Measurements from ENCODE around the gene MTFP1. TPM values are rescaled to one million over a fixed set of nuclear protein-coding genes. Genes with fewer than 3 reads are reported as not detected.
"Not testable (repeated sequence)": the region's sequence is repeated elsewhere in the genome, so short reads cannot be mapped to it uniquely, and the experiment has no call there.

Gene MTFP1
- total RNA-seq, 2 donors from 2014 or later, result 42.4 to 51.3 TPM

DNA sequence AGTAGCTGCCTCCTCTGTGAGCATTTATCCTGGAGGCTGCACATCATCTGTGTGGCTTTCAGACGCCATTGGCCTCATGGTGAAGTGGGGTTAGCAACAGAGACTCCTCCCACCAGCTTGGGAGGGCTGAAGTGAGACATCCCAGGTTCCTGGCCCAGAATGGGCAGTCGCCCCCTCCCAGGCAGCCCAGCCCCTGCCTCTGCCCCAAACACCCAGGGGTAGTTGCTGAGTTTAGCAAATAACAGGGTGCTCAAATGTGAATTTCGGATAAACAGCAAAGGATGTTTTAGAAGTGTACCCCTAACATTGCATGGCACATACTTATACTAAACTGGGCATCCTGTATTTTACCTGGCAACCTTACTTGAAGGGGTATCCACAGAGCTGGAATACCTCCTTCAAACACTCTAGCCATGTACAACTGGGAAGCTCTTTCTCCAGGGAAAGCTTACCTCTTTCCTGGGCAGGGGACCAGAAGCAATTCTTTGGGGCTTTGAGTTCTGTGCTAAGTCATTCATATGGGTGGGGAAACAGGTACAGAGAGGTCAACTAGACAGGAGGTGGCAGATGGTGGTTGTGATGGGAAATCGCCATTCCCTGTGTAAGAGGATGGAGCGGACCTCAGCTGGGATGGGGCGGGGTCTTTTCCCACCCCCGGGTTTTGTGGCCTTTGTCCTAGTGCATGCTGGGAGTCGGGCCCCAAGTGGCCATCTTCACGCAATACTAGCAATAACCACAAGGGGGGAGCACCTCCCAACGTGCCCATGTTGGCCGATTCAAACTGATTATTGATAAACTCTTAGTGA is 19.3 kb downstream of the MTFP1 start:
- ATAC-seq (replicated peaks), result peak; percentile 67
- Mint-ChIP-seq H3K4me1 (peaks cover 6% of the 10 kb centered on the region), H3K9me3 (no peaks in the 10 kb centered on the region), H3K4me3 (no peak overlapping the region), H3K36me3 (ENCODE audit: low read depth) (peaks cover 6% of the 10 kb centered on the region), H3K27me3 (peaks cover 24% of the 10 kb centered on the region), H3K27ac (no peak overlapping the region)

DNA sequence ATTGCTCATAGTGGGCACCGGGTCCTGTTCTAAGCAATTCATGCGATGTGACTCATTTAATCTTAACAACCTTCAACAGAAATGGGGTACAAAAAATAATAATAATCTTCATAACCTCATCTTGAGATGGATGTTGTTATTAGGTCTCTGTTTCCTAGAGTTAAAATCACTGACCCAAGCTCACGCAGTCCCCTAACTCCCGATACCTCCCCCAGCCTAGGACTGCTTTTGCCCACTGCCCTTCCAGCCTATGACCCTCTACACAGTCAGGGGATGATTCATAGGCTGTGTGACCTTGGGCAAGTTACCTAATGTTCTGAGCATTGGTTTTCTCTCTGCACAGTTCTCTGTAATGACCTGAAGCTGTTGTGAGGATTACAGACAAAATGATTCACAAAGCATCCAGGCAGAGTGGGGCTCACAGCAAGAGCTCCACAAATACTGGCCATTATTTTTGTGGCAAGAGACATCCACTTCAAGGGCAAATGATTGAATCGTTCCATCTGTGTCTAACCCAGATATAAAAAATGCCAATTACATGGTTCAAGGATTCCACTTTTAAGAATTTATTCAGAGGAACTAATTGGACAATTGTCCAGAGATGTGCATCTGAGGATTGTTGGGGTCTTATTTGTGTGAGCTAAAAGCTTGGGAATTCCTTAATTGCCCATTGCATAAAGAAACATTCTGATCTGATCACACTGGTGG is 20.0 kb downstream of the MTFP1 start:
- Mint-ChIP-seq H3K9me3 (no peaks in the 10 kb centered on the region), H3K27ac (no peak overlapping the region), H3K36me3 (ENCODE audit: low read depth) (peaks cover 6% of the 10 kb centered on the region), H3K4me1 (peaks cover 6% of the 10 kb centered on the region), H3K4me3 (no peak overlapping the region), H3K27me3 (peaks cover 17% of the 10 kb centered on the region)
- no peak for ATAC-seq (replicated peaks)

DNA sequence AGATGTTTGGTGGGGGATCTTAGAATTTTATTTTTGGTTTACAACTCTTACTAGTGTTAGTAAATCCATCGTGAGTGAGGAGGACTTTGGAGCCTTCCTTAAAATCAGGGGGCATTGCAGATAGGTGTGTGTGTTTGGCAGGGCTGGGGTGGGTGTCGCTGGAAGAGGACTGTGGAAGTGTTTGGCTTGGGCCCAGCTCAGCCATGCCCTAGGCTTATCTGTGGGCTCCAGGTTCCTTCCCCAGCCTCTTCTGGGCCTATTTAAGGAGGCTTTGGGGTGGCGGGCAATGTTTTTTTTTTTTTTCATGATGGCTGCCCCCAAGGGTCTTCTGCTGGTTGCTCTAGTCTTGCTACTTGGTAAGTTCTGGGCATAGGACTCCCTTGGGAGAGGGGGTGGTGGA is 22.1 kb downstream of the MTFP1 start:
- H3K36me3 Mint-ChIP-seq (ENCODE audit: low read depth), result peaks cover 1% of the 10 kb centered on the region
- no peak for ATAC-seq (replicated peaks)
- H3K27ac Mint-ChIP-seq, result no peak overlapping the region
- H3K9me3 Mint-ChIP-seq, result no peaks in the 10 kb centered on the region
- H3K4me3 Mint-ChIP-seq, result no peak overlapping the region
- H3K4me1 Mint-ChIP-seq, result no peaks in the 10 kb centered on the region
- peaks cover 25% of the 10 kb centered on the region for H3K27me3 Mint-ChIP-seq

DNA sequence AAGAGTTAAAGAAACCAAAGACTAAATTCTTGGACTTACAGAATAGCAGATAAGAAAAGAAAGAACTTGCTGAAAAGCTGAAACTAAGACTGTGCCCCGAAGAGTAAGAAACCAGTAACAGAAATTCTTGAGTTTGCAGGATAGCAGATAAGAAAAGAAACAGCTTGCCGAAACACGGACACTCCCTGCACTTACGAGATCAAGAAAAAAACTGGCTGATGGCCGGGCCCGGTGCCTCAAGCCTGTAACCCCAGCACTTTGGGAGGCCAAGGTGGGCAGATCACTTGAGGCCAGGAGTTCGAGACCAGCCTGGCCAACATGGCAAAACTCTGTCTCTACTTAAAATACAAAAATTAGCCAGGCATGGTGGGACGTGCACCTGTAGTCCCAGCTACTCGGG is 25.9 kb downstream of the MTFP1 start:
- H3K36me3 Mint-ChIP-seq (ENCODE audit: low read depth); H3K4me1 Mint-ChIP-seq; H3K27ac Mint-ChIP-seq; H3K9me3 Mint-ChIP-seq; ATAC-seq (replicated peaks); H3K4me3 Mint-ChIP-seq: not testable (repeated sequence)
- peaks cover 16% of the 10 kb centered on the region for H3K27me3 Mint-ChIP-seq

DNA sequence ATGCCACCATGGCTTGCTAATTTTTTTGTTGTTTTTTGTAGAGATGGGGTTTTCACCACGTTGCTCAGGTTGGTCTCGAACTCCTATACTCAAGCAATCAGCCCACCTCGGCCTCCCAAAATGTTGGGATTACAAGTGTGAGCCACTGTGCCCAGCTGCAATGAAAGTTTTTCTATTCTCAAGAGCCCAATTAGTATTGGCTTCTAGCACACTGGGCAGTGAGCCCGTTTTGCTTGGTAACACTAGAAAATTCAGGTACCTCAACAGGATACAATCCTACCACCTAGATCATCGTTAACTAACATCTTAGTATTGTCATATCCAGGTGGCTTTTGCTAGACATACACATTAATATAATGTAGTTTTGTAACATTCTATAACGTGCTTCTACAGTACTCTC is 27.3 kb downstream of the MTFP1 start:
- H3K27me3 Mint-ChIP-seq, result peaks cover 13% of the 10 kb centered on the region
- H3K27ac Mint-ChIP-seq, result no peak overlapping the region
- H3K4me1 Mint-ChIP-seq, result no peaks in the 10 kb centered on the region
- ATAC-seq (replicated peaks), result no peak
- no peak overlapping the region for H3K4me3 Mint-ChIP-seq
- H3K9me3 Mint-ChIP-seq, result no peaks in the 10 kb centered on the region
- no peaks in the 10 kb centered on the region for H3K36me3 Mint-ChIP-seq (ENCODE audit: low read depth)

DNA sequence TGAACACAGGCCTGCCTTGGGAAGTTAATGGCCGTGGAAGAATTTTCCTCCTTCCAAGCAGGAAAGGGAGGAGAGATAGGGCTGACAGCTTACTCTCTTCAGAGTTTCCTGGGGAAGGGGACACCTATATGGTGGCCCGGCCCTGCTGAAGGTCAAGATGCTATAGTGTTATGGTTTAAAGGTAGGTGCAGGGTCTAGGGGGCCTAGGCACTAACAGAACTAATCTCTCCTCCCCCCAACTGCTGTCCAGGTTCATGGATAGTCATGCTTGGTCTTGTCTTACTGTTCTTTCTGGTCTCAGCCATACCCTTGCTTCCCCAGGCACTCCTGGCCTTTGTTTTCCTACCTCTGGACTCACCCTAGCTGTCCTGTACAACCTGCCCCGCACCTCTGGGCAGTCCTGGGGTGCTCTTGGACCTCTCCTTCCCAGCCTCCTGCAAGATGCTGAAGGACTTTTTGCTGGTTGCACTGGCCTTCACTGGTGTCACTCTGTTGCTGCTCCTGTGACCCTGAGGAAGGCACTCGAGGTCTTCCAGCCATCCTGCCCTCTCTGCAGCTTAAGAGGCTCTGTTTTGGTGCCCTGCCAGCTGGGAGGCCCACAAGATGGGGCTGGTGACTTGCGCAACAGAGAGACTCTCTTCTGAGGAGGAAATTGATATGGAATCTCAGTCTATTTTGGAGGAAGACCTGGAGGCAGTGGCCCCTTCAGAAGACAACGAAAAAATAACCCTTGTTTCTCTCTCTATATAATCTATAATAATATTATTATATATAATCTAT is 28.4 kb downstream of the MTFP1 start:
- peak; percentile 74 for ATAC-seq (replicated peaks)
- H3K27me3 Mint-ChIP-seq, result peaks cover 13% of the 10 kb centered on the region

DNA sequence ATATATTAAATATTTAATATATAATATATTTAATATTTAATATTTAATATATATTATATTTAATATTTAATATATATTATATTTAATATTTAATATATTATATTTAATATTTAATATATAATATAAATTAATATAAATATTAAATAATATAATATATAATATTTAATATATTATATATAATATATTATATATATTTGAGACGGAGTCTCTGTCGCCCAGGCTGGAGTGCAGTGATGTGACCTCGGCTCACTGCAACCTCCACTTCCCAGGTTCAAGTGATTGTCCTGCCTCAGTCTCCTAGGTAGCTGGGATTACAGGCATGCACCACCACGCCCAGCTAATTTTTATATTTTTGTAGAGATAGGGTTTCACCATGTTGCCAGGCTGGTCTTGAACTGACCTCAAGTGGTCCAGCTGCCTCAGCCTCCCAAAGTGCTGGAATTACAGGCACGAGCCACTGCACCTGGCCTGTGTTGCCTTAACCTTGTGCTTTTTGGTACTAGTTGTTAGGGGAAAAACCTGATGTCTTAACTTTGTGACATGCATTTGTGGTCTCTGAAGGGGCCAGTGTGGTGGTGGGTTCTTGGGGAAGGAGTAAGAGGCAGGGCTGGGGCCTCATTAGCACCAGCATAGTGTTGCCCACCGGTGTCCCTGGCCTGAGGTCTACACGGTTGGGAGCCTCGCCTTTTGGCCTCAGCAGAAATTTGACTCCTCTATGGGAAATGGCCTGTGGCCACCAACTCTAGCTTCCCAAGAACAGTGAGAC is 29.7 kb downstream of the MTFP1 start:
- Mint-ChIP-seq H3K9me3 (no peaks in the 10 kb centered on the region), H3K4me1 (no peaks in the 10 kb centered on the region)
- ATAC-seq (replicated peaks), result no peak

More for the DNA sequence above, 28.4 kb downstream of the MTFP1 start:
- H3K36me3 Mint-ChIP-seq (ENCODE audit: low read depth), result no peaks in the 10 kb centered on the region
- H3K4me3 Mint-ChIP-seq, result no peak overlapping the region
- H3K4me1 Mint-ChIP-seq, result no peaks in the 10 kb centered on the region
- H3K27ac Mint-ChIP-seq, result no peak overlapping the region
- H3K9me3 Mint-ChIP-seq, result no peaks in the 10 kb centered on the region

DNA sequence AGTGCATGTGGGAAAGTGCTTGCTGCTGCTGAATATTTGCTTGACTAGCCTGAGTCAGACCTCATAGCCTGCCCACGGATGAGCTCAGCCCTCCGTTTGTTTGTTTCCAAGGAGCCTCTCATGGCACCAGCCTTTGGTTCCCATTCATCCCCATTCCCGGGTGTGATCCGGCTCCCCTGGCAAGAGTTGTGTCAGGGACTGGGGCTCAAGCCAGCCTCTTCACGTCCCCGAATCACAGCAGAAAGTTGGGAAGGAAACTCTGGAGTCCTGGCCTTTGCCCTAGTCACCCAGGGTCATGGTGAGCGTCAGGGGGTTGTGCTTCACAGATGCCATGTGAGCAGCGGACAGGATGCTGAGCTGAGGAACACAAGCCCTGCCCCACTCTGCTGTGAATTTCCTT is 32.4 kb downstream of the MTFP1 start:
- H3K27ac Mint-ChIP-seq, result no peak overlapping the region
- peaks cover 5% of the 10 kb centered on the region for H3K27me3 Mint-ChIP-seq
- H3K9me3 Mint-ChIP-seq, result no peaks in the 10 kb centered on the region
- H3K36me3 Mint-ChIP-seq (ENCODE audit: low read depth), result no peaks in the 10 kb centered on the region
- H3K4me1 Mint-ChIP-seq, result no peaks in the 10 kb centered on the region
- no peak overlapping the region for H3K4me3 Mint-ChIP-seq
- ATAC-seq (replicated peaks), result no peak

More for the DNA sequence above, 29.7 kb downstream of the MTFP1 start:
- Mint-ChIP-seq H3K27me3 (peaks cover 13% of the 10 kb centered on the region), H3K36me3 (ENCODE audit: low read depth) (no peaks in the 10 kb centered on the region), H3K4me3 (no peak overlapping the region), H3K27ac (no peak overlapping the region)

DNA sequence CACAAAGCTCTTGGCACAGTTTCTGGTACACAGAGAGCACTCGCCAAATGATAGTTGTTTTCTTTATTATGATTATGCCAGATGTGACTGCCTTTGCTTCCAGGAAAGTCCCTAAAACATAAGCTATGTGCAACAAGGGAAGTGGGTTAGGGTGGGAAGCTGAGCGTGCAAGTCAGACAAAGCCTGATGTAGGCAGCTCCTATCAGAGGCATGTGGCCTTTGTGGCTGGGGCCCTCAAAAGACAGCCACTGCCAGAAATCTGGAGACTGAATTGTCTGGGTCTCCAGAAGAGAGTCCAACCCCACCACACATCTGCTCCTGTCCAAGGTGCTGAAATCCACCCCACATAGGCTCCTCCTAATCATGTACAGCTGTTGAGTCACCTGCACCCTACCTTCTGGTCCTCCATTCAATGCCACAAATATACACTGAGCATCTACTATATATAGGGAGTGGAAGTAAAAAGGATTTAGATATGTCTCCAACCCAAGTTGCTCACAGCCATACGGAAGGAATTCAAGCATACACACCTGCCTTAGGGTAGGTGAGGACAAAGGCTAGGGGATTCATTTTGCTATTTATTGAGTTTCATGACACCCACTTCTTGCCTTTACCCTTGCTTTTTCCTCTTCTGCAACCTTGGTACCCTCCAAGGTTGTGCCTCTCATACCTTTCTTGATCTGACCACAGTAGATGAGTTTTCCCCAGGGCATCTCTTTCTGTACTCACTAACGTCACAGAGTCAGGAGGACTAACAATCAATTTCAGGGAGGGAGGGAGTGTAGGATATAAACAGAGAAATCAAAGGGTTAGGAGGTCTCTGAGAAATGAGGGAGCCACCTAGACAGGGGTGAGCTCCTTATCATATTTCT is 33.8 kb downstream of the MTFP1 start:
- H3K4me3 Mint-ChIP-seq, result no peak overlapping the region
- no peaks in the 10 kb centered on the region for H3K36me3 Mint-ChIP-seq (ENCODE audit: low read depth)
- peak; percentile 59 for ATAC-seq (replicated peaks)
- peaks cover 5% of the 10 kb centered on the region for H3K27me3 Mint-ChIP-seq
- H3K9me3 Mint-ChIP-seq, result no peaks in the 10 kb centered on the region
- H3K4me1 Mint-ChIP-seq, result no peaks in the 10 kb centered on the region
- no peak overlapping the region for H3K27ac Mint-ChIP-seq

DNA sequence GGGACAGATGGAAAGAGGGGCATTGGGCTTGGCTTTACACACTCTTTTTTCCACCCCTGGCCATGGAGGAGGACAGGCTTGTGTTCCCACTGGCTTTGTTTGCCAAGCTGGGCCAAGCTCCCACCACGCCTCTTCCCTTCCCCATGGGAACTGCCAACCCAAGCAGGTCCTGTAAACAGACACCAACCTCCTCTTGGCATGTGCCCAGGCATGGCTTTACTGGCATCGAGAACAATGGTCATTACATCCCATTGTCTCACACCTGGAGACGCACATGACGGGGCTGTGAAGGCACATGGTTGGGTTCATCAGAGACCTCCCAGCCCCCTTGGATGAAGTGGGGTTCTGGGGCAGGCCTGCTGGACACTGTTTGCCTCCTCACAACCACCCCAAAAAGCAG is 34.6 kb downstream of the MTFP1 start:
- no peak for ATAC-seq (replicated peaks)
- Mint-ChIP-seq H3K27me3 (peaks cover 11% of the 10 kb centered on the region), H3K36me3 (ENCODE audit: low read depth) (no peaks in the 10 kb centered on the region), H3K27ac (no peak overlapping the region), H3K4me1 (no peaks in the 10 kb centered on the region), H3K9me3 (peaks cover 4% of the 10 kb centered on the region), H3K4me3 (no peak overlapping the region)

DNA sequence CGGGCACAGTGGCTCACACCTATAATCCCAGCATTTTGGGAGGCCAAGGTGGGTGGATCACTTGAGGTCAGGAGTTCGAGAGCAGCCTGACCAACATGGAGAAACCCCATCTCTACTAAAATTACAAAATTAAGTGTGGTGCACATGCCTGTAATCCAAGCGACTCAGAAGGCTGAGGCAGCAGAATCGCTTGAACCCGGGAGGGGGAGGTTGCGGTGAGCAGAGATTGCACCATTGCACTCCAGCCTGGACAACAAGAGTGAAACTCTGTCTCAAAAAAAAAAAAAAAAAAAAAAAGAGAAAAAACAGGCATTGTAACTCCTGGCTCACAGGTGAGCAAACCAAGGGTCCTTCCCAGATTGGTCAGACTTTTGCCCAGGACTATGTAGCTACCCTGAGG is 35.0 kb downstream of the MTFP1 start:
- not testable (repeated sequence) for H3K4me1 Mint-ChIP-seq; H3K9me3 Mint-ChIP-seq; H3K27ac Mint-ChIP-seq; H3K4me3 Mint-ChIP-seq; H3K36me3 Mint-ChIP-seq (ENCODE audit: low read depth); ATAC-seq (replicated peaks)
- H3K27me3 Mint-ChIP-seq, result peaks cover 15% of the 10 kb centered on the region

DNA sequence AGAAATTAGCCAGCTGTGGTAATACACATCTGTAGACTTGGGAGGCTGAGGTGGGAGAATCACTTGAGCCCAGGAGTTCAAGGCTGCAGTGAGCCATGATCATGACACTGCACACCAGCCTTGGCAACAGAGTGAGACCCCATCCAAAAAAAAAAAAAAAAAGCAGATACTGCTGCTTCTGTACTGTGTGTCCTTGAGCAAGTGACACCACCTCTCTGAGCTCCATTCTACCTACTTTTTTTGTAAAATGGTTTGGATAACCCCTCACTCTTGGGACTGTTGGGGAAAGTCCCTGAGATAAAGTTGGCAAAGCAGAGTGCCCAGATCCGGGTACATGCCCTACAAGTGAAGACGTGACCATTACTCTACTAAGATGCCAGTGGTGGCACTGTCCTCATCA is 43.6 kb downstream of the MTFP1 start:
- H3K9me3 Mint-ChIP-seq, result peaks cover 10% of the 10 kb centered on the region
- ATAC-seq (replicated peaks), result no peak
- H3K4me3 Mint-ChIP-seq, result no peak overlapping the region
- no peaks in the 10 kb centered on the region for H3K36me3 Mint-ChIP-seq (ENCODE audit: low read depth)
- peaks cover 35% of the 10 kb centered on the region for H3K27me3 Mint-ChIP-seq
- no peak overlapping the region for H3K27ac Mint-ChIP-seq
- H3K4me1 Mint-ChIP-seq, result peaks cover 5% of the 10 kb centered on the region

DNA sequence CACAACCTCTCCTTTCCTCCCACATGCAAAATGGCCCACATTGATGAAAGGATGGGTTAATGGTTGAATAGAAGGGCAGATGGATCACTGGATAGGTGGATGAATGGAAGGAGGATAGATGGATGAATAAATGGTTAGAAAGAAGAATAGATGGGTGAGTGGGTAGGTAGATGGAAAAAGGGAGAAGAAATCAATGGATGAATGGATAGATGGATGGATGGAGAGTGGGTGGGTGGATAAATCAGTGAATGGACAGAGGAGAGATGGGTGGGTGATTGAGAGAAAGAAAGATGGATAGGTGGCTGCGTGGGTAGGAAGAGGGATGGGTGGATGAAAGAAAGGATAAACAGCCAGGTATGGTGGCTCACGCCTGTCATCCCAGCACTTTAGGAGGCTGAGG is 45.1 kb downstream of the MTFP1 start:
- H3K36me3 Mint-ChIP-seq (ENCODE audit: low read depth), result no peaks in the 10 kb centered on the region
- H3K9me3 Mint-ChIP-seq, result peaks cover 3% of the 10 kb centered on the region
- ATAC-seq (replicated peaks), result no peak
- no peak overlapping the region for H3K4me3 Mint-ChIP-seq
- H3K27ac Mint-ChIP-seq, result no peak overlapping the region
- H3K27me3 Mint-ChIP-seq, result peaks cover 27% of the 10 kb centered on the region
- H3K4me1 Mint-ChIP-seq, result peaks cover 5% of the 10 kb centered on the region

All from activated T-helper 17 cell treated with anti-CD3 and anti-CD28 coated beads, Interleukin-2, amount 50 U/mL, for 72 hours (primary cell).